NCI-H1048 (cell line): ENCODE measurements around the gene CASK.

Experiments used
- DNase-seq: peaks from one replicate; lab custom pipeline; 2025; lab: John Stamatoyannopoulos, UW

CASK gene

GRCh38 chrX:41470706-41471105, 452.6 kb downstream of the CASK start:
- DNase-seq, result no peak

- DNase-seq, result no peak
Measured at GRCh38 chrX:41468647-41469323, 454.6 kb downstream of the CASK start.
